NB4 (cell line): ENCODE results near the gene EMC7.
"Not testable (repeated sequence)": the region's sequence is repeated elsewhere in the genome, so short reads cannot be mapped to it uniquely, and the experiment has no call there.

Source experiments
- DNase-seq: peaks from one replicate; pipeline ENCODE4 v3.0.0; 2010; ENCODE audit warnings: low read depth
- H3K4me3 ChIP-seq: one replicate; pipeline ENCODE4 v1.5.1; 2011; ENCODE audit warnings: mild to moderate bottlenecking, low read depth, low read length, moderate library complexity
- CTCF ChIP-seq: IDR thresholded peaks from one replicate; pipeline ENCODE4 v1.5.1; 2012; ENCODE audit warnings: low read depth, low read length
- MAX ChIP-seq: IDR thresholded peaks from 2 replicates; pipeline ENCODE4 v1.6.1; 2011; ENCODE audit warnings: low read depth, low read length
- MYC ChIP-seq: IDR thresholded peaks from 2 replicates; pipeline ENCODE4 v1.6.1; 2011; ENCODE audit warnings: low read depth, low read length
- POLR2A ChIP-seq: IDR thresholded peaks from 2 replicates; pipeline ENCODE4 v1.6.1; 2011; ENCODE audit warnings: mild to moderate bottlenecking; ENCODE audit not compliant: insufficient read length; ENCODE audit errors: extremely low read depth

The EMC7 gene

GRCh38 chr15:34064438-34064837 lies 37.2 kb downstream of the EMC7 start:
- TF ChIP-seq MYC (no peak), CTCF (no peak), MAX (no peak)
- no peak overlapping the region for H3K4me3 ChIP-seq
- no peak for DNase-seq

- TF ChIP-seq MYC = no peak
- H3K4me3 ChIP-seq = no peak overlapping the region
- no peak for DNase-seq
Observed at GRCh38 chr15:34059946-34060345, 41.7 kb downstream of the EMC7 start.

GRCh38 chr15:34059476-34059875 lies 42.2 kb downstream of the EMC7 start:
- DNase-seq = no peak
- TF ChIP-seq MYC (no peak), MAX (no peak), POLR2A (no peak), CTCF (no peak)
- no peak overlapping the region for H3K4me3 ChIP-seq

- H3K4me3 ChIP-seq = no peak overlapping the region
- no peak for DNase-seq
- TF ChIP-seq POLR2A (no peak), MYC (no peak), CTCF (no peak), MAX (no peak)
Observed at GRCh38 chr15:34056911-34057310, 44.8 kb downstream of the EMC7 start.

GRCh38 chr15:34055868-34056595 lies 45.6 kb downstream of the EMC7 start:
- TF ChIP-seq POLR2A = no peak
- TF ChIP-seq MAX = no peak
- TF ChIP-seq MYC = no peak
- no peak for TF ChIP-seq CTCF
- DNase-seq = no peak
- H3K4me3 ChIP-seq = no peak overlapping the region

- no peak for DNase-seq
- H3K4me3 ChIP-seq = no peak overlapping the region
- TF ChIP-seq CTCF = no peak
- no peak for TF ChIP-seq POLR2A
- no peak for TF ChIP-seq MYC
- TF ChIP-seq MAX = no peak
Observed at GRCh38 chr15:34054081-34054707, 47.5 kb downstream of the EMC7 start.

- H3K4me3 ChIP-seq, DNase-seq: not testable (repeated sequence)
Observed at GRCh38 chr15:34050385-34050784, 51.3 kb downstream of the EMC7 start.
